SK-N-SH treated with all-trans-retinoic acid at 6 μM for 48 hours (cell line): Measurements from ENCODE around the gene KCNK5.

Source experiments
- ATAC-seq: fragments of 200-7000 bp; cut with Tn5 transposase; 3 replicates; pipeline ENCODE4 v1.9.1; 2020; ENCODE audit warnings: mild to moderate bottlenecking, moderate library complexity
- ARNTL ChIP-seq: fragments of 450-650 bp; formaldehyde crosslinking; IDR thresholded peaks from 2 replicates; pipeline ENCODE4 v1.5.0; 2020; ENCODE audit warnings: low read depth, mild to moderate bottlenecking, moderate library complexity, borderline replicate concordance
- BACH2 ChIP-seq: fragments of 250-450 bp; sonication (Bioruptor Pico); IDR thresholded peaks from 2 replicates; pipeline ENCODE4 v1.9.0; 2021; ENCODE audit warnings: mild to moderate bottlenecking, borderline replicate concordance
- CSDC2 ChIP-seq: fragments of 250-450 bp; sonication (Bioruptor Pico); IDR thresholded peaks from 2 replicates; pipeline ENCODE4 v1.5.0; 2020; ENCODE audit warnings: mild to moderate bottlenecking, moderate library complexity
- ESRRG ChIP-seq: fragments of 250-450 bp; sonication (Bioruptor Pico); IDR thresholded peaks from 2 replicates; pipeline ENCODE4 v1.6.1; 2021; ENCODE audit warnings: mild to moderate bottlenecking
- GLIS3 ChIP-seq: fragments of 250-450 bp; sonication (Bioruptor Pico); IDR thresholded peaks from 2 replicates; pipeline ENCODE4 v1.5.0; 2020; ENCODE audit warnings: mild to moderate bottlenecking, moderate library complexity
- ISL1 ChIP-seq: fragments of 250-450 bp; sonication (Bioruptor Pico); IDR thresholded peaks from 2 replicates; pipeline ENCODE4 v2.1.2; 2022; ENCODE audit warnings: mild to moderate bottlenecking, moderate library complexity
- PATZ1 ChIP-seq: fragments of 250-450 bp; sonication (Bioruptor Pico); IDR thresholded peaks from 2 replicates; pipeline ENCODE4 v1.8.0; 2020; ENCODE audit warnings: mild to moderate bottlenecking, moderate library complexity, borderline replicate concordance
- PPARA ChIP-seq: fragments of 250-450 bp; sonication (Bioruptor Pico); IDR thresholded peaks from 2 replicates; pipeline ENCODE4 v1.5.0; 2020; ENCODE audit warnings: mild to moderate bottlenecking, borderline replicate concordance
- RARB ChIP-seq: fragments of 250-450 bp; sonication (Bioruptor Pico); IDR thresholded peaks from 2 replicates; pipeline ENCODE4 v1.8.0; 2021; ENCODE audit warnings: mild to moderate bottlenecking, moderate library complexity
- SNAI2 ChIP-seq: fragments of 250-450 bp; sonication (Bioruptor Pico); IDR thresholded peaks from 2 replicates; pipeline ENCODE4 v1.5.0; 2020; ENCODE audit warnings: mild to moderate bottlenecking, moderate library complexity
- TCF4 ChIP-seq: fragments of 250-450 bp; sonication (Bioruptor Pico); IDR thresholded peaks from 2 replicates; pipeline ENCODE4 v1.8.0; 2021; ENCODE audit warnings: mild to moderate bottlenecking, moderate library complexity, borderline replicate concordance
- TOX ChIP-seq: fragments of 250-450 bp; sonication (Bioruptor Pico); IDR thresholded peaks from 2 replicates; pipeline ENCODE4 v1.8.0; 2021; ENCODE audit warnings: mild to moderate bottlenecking, moderate library complexity, borderline replicate concordance
- ZC3H10 ChIP-seq: fragments of 250-450 bp; sonication (Bioruptor Pico); IDR thresholded peaks from 2 replicates; pipeline ENCODE4 v1.5.1; 2021; ENCODE audit warnings: mild to moderate bottlenecking, moderate library complexity
- ZFP3 ChIP-seq: fragments of 250-450 bp; sonication (Bioruptor Pico); IDR thresholded peaks from 2 replicates; pipeline ENCODE4 v1.5.0; 2020; ENCODE audit warnings: mild to moderate bottlenecking, moderate library complexity
- ZFP30 ChIP-seq: fragments of 450-650 bp; formaldehyde crosslinking; IDR thresholded peaks from 2 replicates; pipeline ENCODE4 v1.5.0; 2022; ENCODE audit warnings: mild to moderate bottlenecking, moderate library complexity
- ZNF70 ChIP-seq: fragments of 450-650 bp; formaldehyde crosslinking; IDR thresholded peaks from 2 replicates; pipeline ENCODE4 v1.5.0; 2020; ENCODE audit warnings: mild to moderate bottlenecking, moderate library complexity
- ZNF8 ChIP-seq: fragments of 450-650 bp; formaldehyde crosslinking; IDR thresholded peaks from 2 replicates; pipeline ENCODE4 v1.5.0; 2020; ENCODE audit warnings: mild to moderate bottlenecking, moderate library complexity
- TF ChIP-seq, protein P1 (sequence below): fragments of 250-450 bp; sonication (Bioruptor Pico); IDR thresholded peaks from 2 replicates; pipeline ENCODE4 v1.5.0; 2020; ENCODE audit warnings: mild to moderate bottlenecking, moderate library complexity
- TF ChIP-seq, protein P2 (sequence below): fragments of 250-450 bp; sonication (Bioruptor Pico); IDR thresholded peaks from 2 replicates; pipeline ENCODE4 v1.5.1; 2020; ENCODE audit warnings: low read depth, mild to moderate bottlenecking, moderate library complexity
- TF ChIP-seq, protein P3 (sequence below): fragments of 250-450 bp; sonication (Bioruptor Pico); IDR thresholded peaks from 2 replicates; pipeline ENCODE4 v1.8.0; 2021; ENCODE audit warnings: low read depth, mild to moderate bottlenecking, moderate library complexity, borderline replicate concordance

KCNK5 gene

DNA sequence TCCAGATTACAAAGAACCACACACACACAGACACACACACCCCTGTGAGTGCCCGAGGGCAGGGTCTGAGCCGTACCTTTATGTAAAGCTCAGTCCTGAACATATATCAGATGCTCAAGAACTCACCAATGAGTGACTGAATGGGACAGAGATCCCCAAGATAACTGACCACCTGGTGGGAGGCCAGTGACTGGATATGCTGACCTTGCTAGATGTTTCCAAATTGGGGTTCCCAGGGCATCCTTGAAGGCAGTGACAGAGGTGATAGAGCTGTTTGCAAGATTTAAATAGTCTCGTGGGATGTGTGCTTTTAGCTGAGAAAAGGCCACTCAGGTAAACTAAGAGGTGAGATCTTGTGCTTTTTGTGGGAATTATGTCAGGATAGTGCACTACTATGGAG is 45.6 kb upstream of the KCNK5 start:
- ATAC-seq = no peak
- TF ChIP-seq PPARA (CRISPR knock-in tag) = no peak
- TF ChIP-seq BACH2 = no peak
- TF ChIP-seq ZC3H10 (CRISPR knock-in tag) = no peak
- TF ChIP-seq, protein P1, sequence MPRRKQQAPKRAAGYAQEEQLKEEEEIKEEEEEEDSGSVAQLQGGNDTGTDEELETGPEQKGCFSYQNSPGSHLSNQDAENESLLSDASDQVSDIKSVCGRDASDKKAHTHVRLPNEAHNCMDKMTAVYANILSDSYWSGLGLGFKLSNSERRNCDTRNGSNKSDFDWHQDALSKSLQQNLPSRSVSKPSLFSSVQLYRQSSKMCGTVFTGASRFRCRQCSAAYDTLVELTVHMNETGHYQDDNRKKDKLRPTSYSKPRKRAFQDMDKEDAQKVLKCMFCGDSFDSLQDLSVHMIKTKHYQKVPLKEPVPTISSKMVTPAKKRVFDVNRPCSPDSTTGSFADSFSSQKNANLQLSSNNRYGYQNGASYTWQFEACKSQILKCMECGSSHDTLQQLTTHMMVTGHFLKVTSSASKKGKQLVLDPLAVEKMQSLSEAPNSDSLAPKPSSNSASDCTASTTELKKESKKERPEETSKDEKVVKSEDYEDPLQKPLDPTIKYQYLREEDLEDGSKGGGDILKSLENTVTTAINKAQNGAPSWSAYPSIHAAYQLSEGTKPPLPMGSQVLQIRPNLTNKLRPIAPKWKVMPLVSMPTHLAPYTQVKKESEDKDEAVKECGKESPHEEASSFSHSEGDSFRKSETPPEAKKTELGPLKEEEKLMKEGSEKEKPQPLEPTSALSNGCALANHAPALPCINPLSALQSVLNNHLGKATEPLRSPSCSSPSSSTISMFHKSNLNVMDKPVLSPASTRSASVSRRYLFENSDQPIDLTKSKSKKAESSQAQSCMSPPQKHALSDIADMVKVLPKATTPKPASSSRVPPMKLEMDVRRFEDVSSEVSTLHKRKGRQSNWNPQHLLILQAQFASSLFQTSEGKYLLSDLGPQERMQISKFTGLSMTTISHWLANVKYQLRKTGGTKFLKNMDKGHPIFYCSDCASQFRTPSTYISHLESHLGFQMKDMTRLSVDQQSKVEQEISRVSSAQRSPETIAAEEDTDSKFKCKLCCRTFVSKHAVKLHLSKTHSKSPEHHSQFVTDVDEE = no peak
- TF ChIP-seq GLIS3 (CRISPR knock-in tag) = no peak
- no peak for TF ChIP-seq ARNTL (CRISPR knock-in tag)
- TF ChIP-seq ZNF70 (CRISPR knock-in tag) = no peak
- TF ChIP-seq, protein P2, sequence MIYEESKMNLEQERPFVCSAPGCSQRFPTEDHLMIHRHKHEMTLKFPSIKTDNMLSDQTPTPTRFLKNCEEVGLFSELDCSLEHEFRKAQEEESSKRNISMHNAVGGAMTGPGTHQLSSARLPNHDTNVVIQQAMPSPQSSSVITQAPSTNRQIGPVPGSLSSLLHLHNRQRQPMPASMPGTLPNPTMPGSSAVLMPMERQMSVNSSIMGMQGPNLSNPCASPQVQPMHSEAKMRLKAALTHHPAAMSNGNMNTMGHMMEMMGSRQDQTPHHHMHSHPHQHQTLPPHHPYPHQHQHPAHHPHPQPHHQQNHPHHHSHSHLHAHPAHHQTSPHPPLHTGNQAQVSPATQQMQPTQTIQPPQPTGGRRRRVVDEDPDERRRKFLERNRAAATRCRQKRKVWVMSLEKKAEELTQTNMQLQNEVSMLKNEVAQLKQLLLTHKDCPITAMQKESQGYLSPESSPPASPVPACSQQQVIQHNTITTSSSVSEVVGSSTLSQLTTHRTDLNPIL = no peak
- no peak for TF ChIP-seq CSDC2 (CRISPR knock-in tag)

DNA sequence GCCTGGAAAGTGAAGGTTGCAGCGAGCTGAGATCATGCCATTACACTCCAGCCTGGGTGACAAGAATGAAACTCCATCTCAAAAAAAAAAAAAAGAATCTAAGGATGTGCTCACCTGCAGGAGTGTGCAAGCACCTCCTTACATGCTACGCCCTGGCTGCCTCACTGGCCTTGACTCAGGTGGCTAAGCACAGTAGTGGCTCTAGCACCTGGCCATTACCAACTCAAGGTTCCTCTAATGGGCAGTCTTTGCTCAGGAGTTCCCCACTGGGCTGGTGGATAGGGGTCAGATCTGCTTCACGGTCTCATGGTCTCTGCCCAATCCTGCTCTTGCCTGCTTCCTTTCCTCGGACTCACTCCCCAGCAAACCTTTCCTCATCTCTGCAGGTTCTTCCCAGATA is 45.2 kb upstream of the KCNK5 start:
- ATAC-seq = no peak
- no peak for TF ChIP-seq GLIS3 (CRISPR knock-in tag)
- no peak for TF ChIP-seq RARB (CRISPR knock-in tag)
- no peak for TF ChIP-seq ESRRG
- no peak for TF ChIP-seq PPARA (CRISPR knock-in tag)
- no peak for TF ChIP-seq TOX (CRISPR knock-in tag)
- no peak for TF ChIP-seq BACH2
- no peak for TF ChIP-seq ZNF8 (CRISPR knock-in tag)
- TF ChIP-seq SNAI2 (CRISPR knock-in tag) = no peak
- TF ChIP-seq, protein P2 = no peak
- no peak for TF ChIP-seq ARNTL (CRISPR knock-in tag)
- no peak for TF ChIP-seq ISL1
- no peak for TF ChIP-seq ZFP3
- no peak for TF ChIP-seq ZNF70 (CRISPR knock-in tag)
- TF ChIP-seq ZFP30 (CRISPR knock-in tag) = no peak
- TF ChIP-seq, protein P3, sequence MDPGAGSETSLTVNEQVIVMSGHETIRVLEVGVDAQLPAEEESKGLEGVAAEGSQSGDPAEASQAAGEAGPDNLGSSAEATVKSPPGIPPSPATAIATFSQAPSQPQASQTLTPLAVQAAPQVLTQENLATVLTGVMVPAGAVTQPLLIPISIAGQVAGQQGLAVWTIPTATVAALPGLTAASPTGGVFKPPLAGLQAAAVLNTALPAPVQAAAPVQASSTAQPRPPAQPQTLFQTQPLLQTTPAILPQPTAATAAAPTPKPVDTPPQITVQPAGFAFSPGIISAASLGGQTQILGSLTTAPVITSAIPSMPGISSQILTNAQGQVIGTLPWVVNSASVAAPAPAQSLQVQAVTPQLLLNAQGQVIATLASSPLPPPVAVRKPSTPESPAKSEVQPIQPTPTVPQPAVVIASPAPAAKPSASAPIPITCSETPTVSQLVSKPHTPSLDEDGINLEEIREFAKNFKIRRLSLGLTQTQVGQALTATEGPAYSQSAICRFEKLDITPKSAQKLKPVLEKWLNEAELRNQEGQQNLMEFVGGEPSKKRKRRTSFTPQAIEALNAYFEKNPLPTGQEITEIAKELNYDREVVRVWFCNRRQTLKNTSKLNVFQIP (CRISPR knock-in tag) = no peak

- TF ChIP-seq RARB (CRISPR knock-in tag) (no peak), TCF4 (CRISPR knock-in tag) (no peak), SNAI2 (CRISPR knock-in tag) (no peak), ZFP3 (no peak), PATZ1 (CRISPR knock-in tag) (no peak)
- TF ChIP-seq, protein P3 (CRISPR knock-in tag) = no peak
- no peak for ATAC-seq
Measured at GRCh38 chr6:39273406-39273821, 44.1 kb upstream of the KCNK5 start.
